DOHH2 (cell line): ENCODE data around the gene SNX9.

ENCODE experiments used
- H3F3A ChIP-seq: fragments of 200-600 bp; sonication (generic), shearing (Covaris generic); 2 replicates; pipeline ENCODE4 v1.6.0; 2016; ENCODE audit warnings: antibody characterized with exemption, mild to moderate bottlenecking; ENCODE audit not compliant: control insufficient read depth, insufficient read depth
- H3K27ac ChIP-seq: fragments of 200-600 bp; sonication (generic); 2 replicates; pipeline ENCODE4 v1.5.1; 2014; ENCODE audit warnings: low read depth, mild to moderate bottlenecking, low read length, moderate library complexity
- H3K27me3 ChIP-seq: fragments of 200-600 bp; sonication (generic); 2 replicates; pipeline ENCODE4 v1.6.1; 2014; ENCODE audit warnings: mild to moderate bottlenecking, low read length, mixed read lengths; ENCODE audit not compliant: control insufficient read depth
- H3K36me3 ChIP-seq: fragments of 200-600 bp; sonication (generic); 2 replicates; pipeline ENCODE4 v1.6.1; 2014; ENCODE audit warnings: mild to moderate bottlenecking, low read length, moderate library complexity, mixed read lengths; ENCODE audit not compliant: control insufficient read depth
- H3K4me1 ChIP-seq: fragments of 200-600 bp; sonication (generic); 2 replicates; pipeline ENCODE4 v1.6.1; 2014; ENCODE audit warnings: mild to moderate bottlenecking, low read length, mixed read lengths; ENCODE audit not compliant: control insufficient read depth
- H3K4me2 ChIP-seq: fragments of 200-600 bp; sonication (generic); 2 replicates; pipeline ENCODE4 v1.6.0; 2014; ENCODE audit warnings: mild to moderate bottlenecking, low read length, moderate library complexity
- H3K4me3 ChIP-seq: fragments of 200-600 bp; sonication (generic); 2 replicates; pipeline ENCODE4 v1.5.1; 2014; ENCODE audit warnings: mild to moderate bottlenecking, low read length, mixed read lengths
- H3K79me2 ChIP-seq: fragments of 200-600 bp; sonication (generic); 2 replicates; pipeline ENCODE4 v1.6.1; 2014; ENCODE audit warnings: mild to moderate bottlenecking, low read length, mixed read lengths; ENCODE audit not compliant: control insufficient read depth
- H3K9me2 ChIP-seq: fragments of 200-600 bp; sonication (generic); replicated peaks from 2 replicates; pipeline ENCODE4 v1.6.1; 2014; ENCODE audit warnings: mild to moderate bottlenecking, low read length, mixed read lengths; ENCODE audit not compliant: control insufficient read depth
- H3K9me3 ChIP-seq: fragments of 200-600 bp; sonication (generic); 2 replicates; pipeline ENCODE4 v1.6.1; 2014; ENCODE audit warnings: antibody characterized with exemption, low read length, mixed read lengths; ENCODE audit not compliant: control insufficient read depth, insufficient read depth
- H4K20me1 ChIP-seq: fragments of 200-600 bp; sonication (generic); 2 replicates; pipeline ENCODE4 v1.6.0; 2014; ENCODE audit warnings: low read depth, mild to moderate bottlenecking, antibody characterized with exemption, low read length, moderate library complexity; ENCODE audit not compliant: control insufficient read depth, insufficient read depth
- EZH2phosphoT487 ChIP-seq: fragments of 200-600 bp; sonication (generic); IDR thresholded peaks from 2 replicates; pipeline ENCODE4 v1.6.1; 2017; ENCODE audit warnings: borderline replicate concordance, mild to moderate bottlenecking, antibody characterized with exemption, low read length, moderate library complexity, mixed read lengths
- TF ChIP-seq, protein P1 (sequence below): fragments of 200-600 bp; sonication (generic); IDR thresholded peaks from one replicate; pipeline ENCODE4 v1.5.1; 2014; ENCODE audit warnings: antibody characterized with exemption, mild to moderate bottlenecking, low read depth, low read length; ENCODE audit not compliant: poor library complexity, severe bottlenecking

SNX9 gene

DNA sequence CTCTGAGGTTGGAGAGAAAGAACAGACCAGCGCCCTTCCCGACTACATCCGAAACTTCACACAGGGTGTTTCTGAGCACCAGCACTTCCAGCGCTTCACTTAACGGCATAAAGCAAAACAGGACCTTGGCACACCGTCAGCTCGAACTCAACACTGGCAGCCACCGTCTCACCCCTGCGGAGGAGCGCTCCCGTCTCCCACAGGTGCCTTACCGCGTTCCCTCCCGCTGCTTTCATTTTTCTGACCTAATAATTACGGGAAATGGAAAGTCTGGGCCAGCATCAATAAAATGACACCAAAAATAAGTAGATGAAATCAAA lies 120.9 kb downstream of the SNX9 start:
- no peaks in the 10 kb centered on the region for H3F3A ChIP-seq
- no peaks in the 10 kb centered on the region for H3K4me1 ChIP-seq
- H3K9me2 ChIP-seq = no peaks in the 10 kb centered on the region
- no peak overlapping the region for H3K4me3 ChIP-seq
- no peaks in the 10 kb centered on the region for H4K20me1 ChIP-seq
- peaks cover 16% of the 10 kb centered on the region for H3K27me3 ChIP-seq
- H3K79me2 ChIP-seq = no peaks in the 10 kb centered on the region
- TF ChIP-seq, protein P1, sequence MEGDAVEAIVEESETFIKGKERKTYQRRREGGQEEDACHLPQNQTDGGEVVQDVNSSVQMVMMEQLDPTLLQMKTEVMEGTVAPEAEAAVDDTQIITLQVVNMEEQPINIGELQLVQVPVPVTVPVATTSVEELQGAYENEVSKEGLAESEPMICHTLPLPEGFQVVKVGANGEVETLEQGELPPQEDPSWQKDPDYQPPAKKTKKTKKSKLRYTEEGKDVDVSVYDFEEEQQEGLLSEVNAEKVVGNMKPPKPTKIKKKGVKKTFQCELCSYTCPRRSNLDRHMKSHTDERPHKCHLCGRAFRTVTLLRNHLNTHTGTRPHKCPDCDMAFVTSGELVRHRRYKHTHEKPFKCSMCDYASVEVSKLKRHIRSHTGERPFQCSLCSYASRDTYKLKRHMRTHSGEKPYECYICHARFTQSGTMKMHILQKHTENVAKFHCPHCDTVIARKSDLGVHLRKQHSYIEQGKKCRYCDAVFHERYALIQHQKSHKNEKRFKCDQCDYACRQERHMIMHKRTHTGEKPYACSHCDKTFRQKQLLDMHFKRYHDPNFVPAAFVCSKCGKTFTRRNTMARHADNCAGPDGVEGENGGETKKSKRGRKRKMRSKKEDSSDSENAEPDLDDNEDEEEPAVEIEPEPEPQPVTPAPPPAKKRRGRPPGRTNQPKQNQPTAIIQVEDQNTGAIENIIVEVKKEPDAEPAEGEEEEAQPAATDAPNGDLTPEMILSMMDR = no peak
- no peak for TF ChIP-seq EZH2phosphoT487
- H3K36me3 ChIP-seq = no peaks in the 10 kb centered on the region
- H3K9me3 ChIP-seq = no peaks in the 10 kb centered on the region
- H3K4me2 ChIP-seq = no peak overlapping the region
- no peak overlapping the region for H3K27ac ChIP-seq

DNA sequence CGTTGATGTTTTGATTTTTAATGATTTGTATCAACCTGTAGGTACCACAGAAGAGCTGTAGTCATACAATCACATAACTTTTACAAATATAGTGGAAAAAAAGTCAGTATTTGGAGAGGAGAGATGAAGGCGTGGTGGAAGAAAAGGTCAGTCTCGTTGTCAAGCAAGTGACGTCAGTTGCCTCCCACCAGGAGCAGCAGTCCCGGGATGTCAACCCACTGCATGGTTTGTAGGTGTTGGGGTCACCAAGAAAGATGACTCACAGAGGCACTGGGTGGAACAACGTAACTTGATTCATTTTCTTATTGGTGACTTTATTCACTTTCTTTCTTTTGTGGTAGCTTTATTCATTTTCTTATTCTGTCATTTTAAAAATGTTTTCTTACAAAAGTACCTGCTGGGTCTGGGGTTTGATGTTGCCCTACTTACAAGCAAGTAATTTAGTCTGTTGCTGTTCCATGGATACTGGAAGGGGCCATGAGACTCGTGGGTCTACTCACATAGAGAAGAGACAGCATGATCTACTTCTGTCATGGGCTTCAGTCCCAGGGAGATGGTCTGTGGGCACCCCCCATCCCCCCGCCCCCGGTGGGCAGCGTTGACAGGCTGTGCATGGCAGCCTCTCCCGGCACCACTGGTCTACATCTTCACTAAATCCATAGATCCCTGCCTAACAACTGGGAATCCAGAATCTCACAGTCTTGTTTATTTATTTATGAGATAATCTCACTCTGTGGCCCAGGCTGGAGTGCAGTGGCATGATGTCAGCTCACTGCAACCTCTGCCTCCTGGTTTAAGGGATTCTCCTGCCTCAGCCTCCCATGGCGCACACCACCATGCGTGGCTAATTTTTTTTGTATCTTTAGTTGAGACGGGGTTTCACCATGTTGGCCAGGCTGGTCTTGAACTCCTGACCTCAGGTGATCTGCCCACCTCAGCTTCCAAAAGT lies 122.2 kb downstream of the SNX9 start:
- H3F3A ChIP-seq = no peaks in the 10 kb centered on the region
- no peaks in the 10 kb centered on the region for H3K79me2 ChIP-seq
- H3K4me2 ChIP-seq = no peak overlapping the region
- H3K4me1 ChIP-seq = no peaks in the 10 kb centered on the region
- no peak overlapping the region for H3K4me3 ChIP-seq
- H4K20me1 ChIP-seq = no peaks in the 10 kb centered on the region
- H3K27me3 ChIP-seq = peaks cover 13% of the 10 kb centered on the region
- no peaks in the 10 kb centered on the region for H3K9me3 ChIP-seq
- TF ChIP-seq, protein P1 = no peak
- TF ChIP-seq EZH2phosphoT487 = no peak
- H3K9me2 ChIP-seq = no peaks in the 10 kb centered on the region
- H3K36me3 ChIP-seq = no peaks in the 10 kb centered on the region
- H3K27ac ChIP-seq = no peak overlapping the region

DNA sequence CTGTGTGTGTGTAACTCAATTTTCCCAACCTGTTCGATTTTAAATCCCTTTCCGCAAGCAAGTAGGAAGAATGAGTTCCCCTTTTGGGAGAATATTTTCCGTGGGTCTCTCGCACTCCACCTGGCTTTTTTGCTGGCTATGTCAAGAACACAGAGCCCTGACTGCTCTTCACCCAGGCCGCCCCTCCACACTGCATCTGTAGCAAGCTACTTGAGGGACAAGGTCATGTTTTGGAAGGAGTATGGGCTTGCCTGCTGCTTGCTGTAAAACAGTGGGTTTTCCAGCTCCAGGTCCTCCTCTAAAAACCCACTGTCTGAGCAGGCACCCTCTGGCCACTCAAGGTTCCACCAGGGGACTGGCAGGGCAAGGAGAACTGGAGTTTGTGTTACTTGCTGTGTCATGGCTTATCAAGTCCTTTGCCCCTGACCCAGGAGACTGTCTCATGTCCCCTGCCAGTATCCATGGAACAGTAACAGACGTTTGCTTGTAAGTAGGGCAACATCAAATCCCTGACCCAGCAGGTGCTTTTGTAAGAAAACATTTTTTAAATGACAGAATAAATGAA lies 123.1 kb downstream of the SNX9 start:
- peaks cover 13% of the 10 kb centered on the region for H3K27me3 ChIP-seq
- H3K27ac ChIP-seq = no peak overlapping the region
- TF ChIP-seq EZH2phosphoT487 = no peak
- TF ChIP-seq, protein P1 = no peak
- H3K9me2 ChIP-seq = no peaks in the 10 kb centered on the region
- H3K9me3 ChIP-seq = no peaks in the 10 kb centered on the region
- no peaks in the 10 kb centered on the region for H3K36me3 ChIP-seq
- H3K4me3 ChIP-seq = no peak overlapping the region
- no peak overlapping the region for H3K4me2 ChIP-seq
- H3K4me1 ChIP-seq = no peaks in the 10 kb centered on the region
- H3F3A ChIP-seq = no peaks in the 10 kb centered on the region
- no peaks in the 10 kb centered on the region for H3K79me2 ChIP-seq
- H4K20me1 ChIP-seq = no peaks in the 10 kb centered on the region
